Mesendoderm (in vitro differentiated cells): ENCODE results near the gene BTN3A1.

Experiments used
- DNase-seq: peaks from one replicate; pipeline ENCODE4 v3.0.0; 2013
- H2AK5ac ChIP-seq: 2 replicates; pipeline ENCODE4 v1.6.1; 2013; ENCODE audit warnings: low read length, inconsistent platforms
- H2BK120ac ChIP-seq: 2 replicates; pipeline ENCODE4 v1.6.1; 2013; ENCODE audit warnings: low read depth, mild to moderate bottlenecking, low read length, moderate library complexity, mixed read lengths
- H2BK15ac ChIP-seq: replicated peaks from 2 replicates; pipeline ENCODE4 v1.6.1; 2013; ENCODE audit warnings: low read depth, mild to moderate bottlenecking, moderate library complexity
- H2BK5ac ChIP-seq: 2 replicates; pipeline ENCODE4 v1.6.1; 2013; ENCODE audit warnings: low read length, inconsistent platforms
- H3K18ac ChIP-seq: 2 replicates; pipeline ENCODE4 v1.6.1; 2013; ENCODE audit warnings: mild to moderate bottlenecking, low read length, mixed read lengths
- H3K23ac ChIP-seq: one replicate; pipeline ENCODE4 v1.6.1; 2013; ENCODE audit warnings: low read length
- H3K27ac ChIP-seq: 2 replicates; pipeline ENCODE4 v1.5.1; 2013; ENCODE audit warnings: low read depth, mild to moderate bottlenecking, inconsistent platforms, low read length, moderate library complexity
- H3K27me3 ChIP-seq: 2 replicates; pipeline ENCODE4 v1.6.1; 2013; ENCODE audit warnings: low read length, control low read depth, mild to moderate bottlenecking, inconsistent platforms; ENCODE audit not compliant: insufficient read depth, poor library complexity
- H3K36me3 ChIP-seq: 2 replicates; pipeline ENCODE4 v1.6.1; 2013; ENCODE audit warnings: low read length, inconsistent platforms; ENCODE audit not compliant: control insufficient read depth, insufficient read depth
- H3K4ac ChIP-seq: one replicate; pipeline ENCODE4 v1.6.1; 2013; ENCODE audit warnings: low read depth, mild to moderate bottlenecking, low read length, moderate library complexity
- H3K4me1 ChIP-seq: 2 replicates; pipeline ENCODE4 v1.6.1; 2013; ENCODE audit warnings: low read depth, low read length, inconsistent platforms; ENCODE audit not compliant: control insufficient read depth
- H3K4me2 ChIP-seq: 2 replicates; pipeline ENCODE4 v1.6.1; 2013; ENCODE audit warnings: low read length
- H3K4me3 ChIP-seq: 2 replicates; pipeline ENCODE4 v1.5.1; 2013; ENCODE audit warnings: mild to moderate bottlenecking, low read length
- H3K56ac ChIP-seq: one replicate; pipeline ENCODE4 v1.6.1; 2013; ENCODE audit warnings: low read length
- H3K79me1 ChIP-seq: 2 replicates; pipeline ENCODE4 v1.6.1; 2013; ENCODE audit warnings: low read length, inconsistent platforms
- H3K79me2 ChIP-seq: 2 replicates; pipeline ENCODE4 v1.6.1; 2013; ENCODE audit warnings: mild to moderate bottlenecking, low read length; ENCODE audit not compliant: control insufficient read depth, insufficient read depth
- H3K9ac ChIP-seq: 2 replicates; pipeline ENCODE4 v1.6.1; 2013; ENCODE audit warnings: low read length, inconsistent platforms
- H4K5ac ChIP-seq: one replicate; pipeline ENCODE4 v1.6.1; 2013; ENCODE audit warnings: low read length
- H4K8ac ChIP-seq: one replicate; pipeline ENCODE4 v1.6.1; 2013; ENCODE audit warnings: low read depth, mild to moderate bottlenecking, control low read depth, low read length, moderate library complexity
- WGBS: extraction: QIAGEN DNeasy Blood & Tissue Kit; methylation state at CpG from one replicate; pipeline ENCODE4 v1.1.7; 2013; ENCODE audit warnings: low lambda C conversion rate, missing lambda C conversion rate; ENCODE audit not compliant: insufficient coverage; ENCODE audit errors: extremely low coverage; 5-methylcytosine and 5-hydroxymethylcytosine counted together

Gene BTN3A1

DNA sequence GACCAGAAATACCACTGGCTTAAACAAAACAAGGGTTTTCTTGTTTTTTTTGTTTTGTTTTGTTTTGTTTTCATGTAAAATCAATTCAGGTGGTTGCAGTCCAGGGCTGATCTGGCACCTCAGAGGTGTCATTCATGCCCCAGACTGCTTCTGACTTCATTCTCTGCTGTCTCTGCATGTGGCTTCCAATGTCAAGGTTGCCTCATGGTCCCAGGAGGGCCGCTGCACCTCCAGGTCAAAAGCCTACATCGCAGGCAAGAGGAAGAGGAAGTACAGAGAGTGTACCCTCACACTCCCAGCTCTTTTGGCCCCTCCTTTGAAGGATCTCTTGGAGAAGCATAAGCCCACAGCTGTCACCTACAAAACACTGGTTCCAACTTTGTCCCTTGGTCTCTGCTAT, 1.4 kb upstream of the BTN3A1 start:
- Histone ChIP-seq H3K4me2 (no peak overlapping the region), H3K4me3 (no peak overlapping the region), H3K18ac (no peak overlapping the region), H4K8ac (no peak overlapping the region), H2AK5ac (no peak overlapping the region), H2BK120ac (no peak overlapping the region), H3K36me3 (no peaks in the 10 kb centered on the region), H3K23ac (no peak overlapping the region), H3K79me1 (no peaks in the 10 kb centered on the region), H3K79me2 (no peaks in the 10 kb centered on the region), H3K27me3 (no peaks in the 10 kb centered on the region), H3K4ac (no peak overlapping the region), H2BK15ac (no peak overlapping the region), H3K4me1 (no peaks in the 10 kb centered on the region), H3K9ac (no peak overlapping the region), H3K56ac (no peak overlapping the region), H2BK5ac (no peak overlapping the region), H4K5ac (no peak overlapping the region), H3K27ac (no peak overlapping the region)
- WGBS: no CpG with 5 or more reads among the region's 2 CpGs
- DNase-seq: no peak

DNA sequence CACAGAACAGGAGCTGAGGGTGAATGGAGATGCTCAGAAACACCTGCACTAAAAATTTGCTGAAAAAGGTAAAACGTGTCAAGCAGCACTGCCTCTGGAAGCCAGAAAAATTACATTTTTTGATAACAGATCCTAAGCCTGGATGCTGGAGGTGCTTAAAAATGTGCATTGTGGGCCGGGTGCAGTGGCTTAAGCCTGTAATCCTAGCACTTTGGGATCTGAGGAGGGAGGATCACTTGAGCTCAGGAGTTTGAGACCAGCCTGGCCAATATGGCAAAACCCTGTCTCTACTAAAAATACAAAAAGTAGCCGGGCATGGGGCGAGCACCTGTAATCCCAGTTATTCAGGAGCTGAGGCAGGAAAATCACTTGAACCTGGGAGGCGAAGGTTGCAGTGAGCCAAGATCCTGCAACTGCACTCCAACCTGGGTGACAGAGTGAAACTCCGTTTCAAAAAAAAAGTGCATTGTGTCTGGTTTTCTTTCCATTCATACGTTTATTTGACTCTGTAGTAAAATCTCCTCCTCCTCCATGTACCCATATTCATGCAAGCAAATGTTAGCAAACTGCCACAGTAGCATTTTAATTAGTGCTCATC, 587 bp upstream of the BTN3A1 start:
- Histone ChIP-seq H2AK5ac (no peak overlapping the region), H3K18ac (no peak overlapping the region), H3K9ac (no peak overlapping the region), H3K23ac (no peak overlapping the region), H2BK15ac (no peak overlapping the region), H3K4me2 (no peak overlapping the region), H3K27me3 (no peaks in the 10 kb centered on the region), H3K4ac (no peak overlapping the region), H3K56ac (no peak overlapping the region), H2BK5ac (no peak overlapping the region), H3K4me3 (no peak overlapping the region), H3K79me2 (no peaks in the 10 kb centered on the region), H3K36me3 (no peaks in the 10 kb centered on the region), H4K5ac (no peak overlapping the region), H2BK120ac (no peak overlapping the region), H3K79me1 (no peaks in the 10 kb centered on the region), H4K8ac (no peak overlapping the region), H3K27ac (no peak overlapping the region), H3K4me1 (no peaks in the 10 kb centered on the region)
- WGBS: no CpG with 5 or more reads among the region's 7 CpGs
- DNase-seq: no peak

- H3K4me3 ChIP-seq: no peak overlapping the region
- H3K4me2 ChIP-seq: no peak overlapping the region
- no peak overlapping the region for H2AK5ac ChIP-seq
- no peak overlapping the region for H3K9ac ChIP-seq
- WGBS: no CpG with 5 or more reads among the region's 3 CpGs
- H4K8ac ChIP-seq: no peak overlapping the region
- no peaks in the 10 kb centered on the region for H3K79me1 ChIP-seq
- no peaks in the 10 kb centered on the region for H3K79me2 ChIP-seq
- no peak overlapping the region for H3K27ac ChIP-seq
- H3K27me3 ChIP-seq: no peaks in the 10 kb centered on the region
- H3K56ac ChIP-seq: no peak overlapping the region
- no peak overlapping the region for H2BK15ac ChIP-seq
- H2BK5ac ChIP-seq: no peak overlapping the region
- DNase-seq: peak; percentile 28
- no peak overlapping the region for H2BK120ac ChIP-seq
- H3K4ac ChIP-seq: no peak overlapping the region
- H4K5ac ChIP-seq: no peak overlapping the region
- H3K18ac ChIP-seq: no peak overlapping the region
- no peak overlapping the region for H3K23ac ChIP-seq
- H3K36me3 ChIP-seq: no peaks in the 10 kb centered on the region
- no peaks in the 10 kb centered on the region for H3K4me1 ChIP-seq
Observed at GRCh38 chr6:26403893-26404292, 1.8 kb downstream of the BTN3A1 start.

DNA sequence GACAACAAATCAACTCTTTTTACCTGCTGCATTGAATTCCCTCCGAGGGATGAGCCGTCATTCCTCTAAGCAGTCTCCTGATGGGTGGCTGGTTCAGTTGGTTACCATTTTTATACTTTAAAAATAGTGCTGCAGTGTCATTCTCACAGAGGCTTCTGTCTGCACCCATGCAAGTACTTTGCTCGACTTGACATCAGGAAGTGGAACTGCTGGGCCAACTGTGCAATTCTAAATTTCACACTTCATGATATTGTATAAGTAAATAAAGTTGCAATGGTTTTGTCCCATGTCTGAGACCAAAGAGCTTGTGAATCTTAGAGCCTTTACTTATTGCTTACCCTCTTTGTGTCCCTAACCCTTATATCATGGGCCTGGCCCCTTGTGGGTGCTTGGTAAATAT, 2.5 kb downstream of the BTN3A1 start:
- Histone ChIP-seq H3K4me1 (no peaks in the 10 kb centered on the region), H4K5ac (no peak overlapping the region), H3K18ac (no peak overlapping the region), H3K79me2 (no peaks in the 10 kb centered on the region), H3K79me1 (no peaks in the 10 kb centered on the region), H3K4me2 (no peak overlapping the region), H4K8ac (no peak overlapping the region), H2BK5ac (no peak overlapping the region), H3K23ac (no peak overlapping the region), H3K56ac (no peak overlapping the region), H3K27ac (no peak overlapping the region), H2BK120ac (no peak overlapping the region), H3K4ac (no peak overlapping the region), H3K27me3 (no peaks in the 10 kb centered on the region), H3K4me3 (no peak overlapping the region), H2AK5ac (no peak overlapping the region), H2BK15ac (no peak overlapping the region), H3K9ac (no peak overlapping the region), H3K36me3 (no peaks in the 10 kb centered on the region)
- no peak for DNase-seq
- no CpG with 5 or more reads among the region's 3 CpGs for WGBS

DNA sequence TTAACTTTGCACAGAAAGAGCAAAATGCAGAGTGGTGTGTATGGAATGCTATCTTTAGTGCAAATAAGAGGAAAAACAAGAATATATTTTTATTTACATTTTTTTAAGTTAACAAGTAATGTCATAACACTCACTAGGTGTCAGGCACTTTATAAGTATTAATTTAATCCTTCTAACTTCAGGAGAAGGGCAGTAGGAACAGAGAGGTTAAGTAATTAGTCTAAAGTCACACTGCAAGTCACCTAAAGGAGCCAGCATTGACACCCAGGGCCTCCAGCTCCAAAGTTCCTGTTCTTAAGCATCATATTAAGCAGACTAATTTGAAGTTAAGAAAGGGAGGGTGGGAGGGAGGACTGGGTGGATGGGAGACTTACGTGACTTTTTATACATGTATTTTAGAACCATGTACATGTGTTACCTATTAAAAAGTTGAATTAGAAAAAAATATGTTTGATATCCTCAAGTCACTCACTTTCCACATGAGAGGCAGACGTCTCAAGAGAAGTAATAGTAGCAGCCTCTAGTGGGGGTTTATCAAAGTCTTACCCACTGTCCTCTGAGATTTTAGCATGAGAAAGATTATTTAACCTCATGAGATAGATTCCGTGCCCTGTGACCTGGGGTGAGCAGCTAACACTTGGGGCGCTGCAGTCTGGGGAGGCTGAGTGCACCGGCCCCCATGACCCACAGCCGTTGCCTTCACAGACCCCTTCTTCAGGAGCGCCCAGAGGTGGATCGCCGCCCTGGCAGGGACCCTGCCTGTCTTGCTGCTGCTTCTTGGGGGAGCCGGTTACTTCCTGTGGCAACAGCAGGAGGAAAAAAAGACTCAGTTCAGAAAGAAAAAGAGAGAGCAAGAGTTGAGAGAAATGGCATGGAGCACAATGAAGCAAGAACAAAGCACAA, 7.0 kb downstream of the BTN3A1 start:
- no CpG with 5 or more reads among the region's 10 CpGs for WGBS
- no peak overlapping the region for H2AK5ac ChIP-seq

More for the DNA sequence above, 7.0 kb downstream of the BTN3A1 start:
- Histone ChIP-seq H3K36me3 (no peaks in the 10 kb centered on the region), H4K8ac (no peak overlapping the region), H4K5ac (no peak overlapping the region), H3K79me2 (no peaks in the 10 kb centered on the region), H3K27me3 (no peaks in the 10 kb centered on the region), H2BK120ac (no peak overlapping the region), H3K9ac (no peak overlapping the region), H3K4ac (no peak overlapping the region), H3K4me3 (no peak overlapping the region), H3K23ac (no peak overlapping the region), H3K18ac (no peak overlapping the region), H3K4me2 (no peak overlapping the region), H3K4me1 (no peaks in the 10 kb centered on the region), H3K79me1 (no peaks in the 10 kb centered on the region), H2BK15ac (no peak overlapping the region), H3K56ac (peak overlapping the region; percentile 39), H3K27ac (no peak overlapping the region), H2BK5ac (no peak overlapping the region)
- no peak for DNase-seq
